ENCODE data around the gene PTPRK.

- no peak for TF ChIP-seq YY1 (IDR thresholded peaks at IDR 0.05; ENCODE audit: low read depth, low read length)
- no peak for TF ChIP-seq CTCF (IDR thresholded peaks at IDR 0.05 in 2 of 3, conservative IDR thresholded peaks at IDR 0.05 in 1 of 3; ENCODE audit: control insufficient read depth in 2 of 3, extremely low read depth in 1 of 3, insufficient read depth in 1 of 3, low read depth in 3 of 3, low read length in 3 of 3)
- TF ChIP-seq RAD21 (IDR thresholded peaks at IDR 0.05; ENCODE audit: insufficient read depth, low read depth, low read length): no peak
These were observed 447.0 kb downstream of the PTPRK start for GRCh38 chr6:128073389-128073788.

Measured in GM12878 (cell line).